ENCODE measurements around the gene COL16A1. TPM values are rescaled to one million over a fixed set of nuclear protein-coding genes. Genes with fewer than 3 reads are reported as not detected.
A peak's percentile ranks its signal among the peaks of the same experiment; 100 is the strongest.

The COL16A1 gene
- total and polyA plus RNA-seq, 4 donors, result 0.43 to 3.8 (median 2.3) TPM

DNA sequence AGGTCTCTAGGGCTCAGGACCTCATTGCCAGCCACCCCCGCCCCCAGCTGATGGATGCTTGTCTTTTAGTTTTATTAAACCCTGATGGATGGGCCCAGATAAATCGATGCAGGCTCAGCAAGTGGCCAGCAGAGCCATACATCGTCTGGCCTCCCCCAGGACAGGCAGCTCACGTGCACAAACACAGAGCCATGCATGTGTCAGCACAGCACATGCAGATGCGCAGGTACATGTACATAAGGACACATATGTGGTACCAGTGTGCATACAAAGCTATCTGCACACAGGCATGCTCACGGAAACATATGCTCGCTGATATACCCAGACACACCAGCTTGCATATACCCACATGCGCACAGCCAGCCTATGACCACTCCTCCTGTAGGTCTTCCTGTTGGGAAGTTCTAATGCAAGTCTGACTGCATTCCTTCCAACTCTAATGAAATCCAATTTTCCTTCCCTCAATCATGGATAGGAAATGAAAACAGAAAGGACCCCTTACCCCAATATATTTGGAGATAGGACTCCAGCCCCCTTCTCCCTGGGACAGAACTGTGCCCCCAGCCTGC lies 897 bp downstream of the COL16A1 start:
- H3K4me3 ChIP-seq (ENCODE audit: low read depth in 1 of 3, low read length in 3 of 3), result no peak overlapping the region

DNA sequence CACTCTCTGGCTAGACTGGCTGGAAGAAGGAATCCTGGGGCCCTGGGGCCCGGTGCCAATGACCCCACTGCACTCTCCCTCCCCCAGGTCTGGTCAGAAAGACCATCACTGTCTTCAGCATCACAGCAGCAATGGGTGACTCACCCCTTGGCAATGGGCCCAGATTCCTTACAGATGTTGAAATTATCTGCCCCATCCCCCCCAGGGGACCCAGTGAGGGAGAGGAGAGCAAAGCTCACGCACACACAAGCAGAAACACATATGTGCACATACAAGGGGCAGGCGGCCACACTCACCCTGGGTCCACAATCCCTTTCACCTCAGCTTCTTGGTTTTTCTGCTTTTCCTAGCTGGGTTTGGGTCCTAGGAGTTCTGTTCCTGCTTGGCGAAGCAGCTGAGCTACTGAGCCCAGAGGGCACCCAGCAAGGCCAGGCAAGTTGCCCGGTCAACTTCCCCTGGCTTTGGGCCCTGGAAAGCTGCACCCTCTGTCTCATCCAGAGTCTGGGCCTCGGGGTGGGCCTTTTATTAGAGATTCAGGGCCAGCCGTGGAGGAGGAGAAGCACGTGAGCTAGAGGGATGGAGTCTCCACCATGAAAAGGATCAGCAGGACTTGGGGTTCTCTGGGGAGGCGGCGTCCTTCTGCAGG lies 2.6 kb downstream of the COL16A1 start:
- Histone ChIP-seq H3K4me3 (ENCODE audit: low read depth in 1 of 3, low read length in 3 of 3) (no peak overlapping the region), H3K9me3 (ENCODE audit: control insufficient read depth in 4 of 4, low read length in 3 of 4) (no peaks in the 10 kb centered on the region), H3K9ac (ENCODE audit: low read depth in 1 of 2, low read length in 2 of 2) (no peak overlapping the region), H3K27ac (ENCODE audit: low read depth in 1 of 2, low read length in 2 of 2) (peak overlapping the region; percentile 5 to 6), H3K27me3 (ENCODE audit: control insufficient read depth in 4 of 4, insufficient read depth in 4 of 4, low read length in 3 of 4) (peaks cover 0 to 4% (median 2%) of the 10 kb centered on the region in 4 donors), H3K36me3 (ENCODE audit: control insufficient read depth in 4 of 4, insufficient read depth in 3 of 4, low read depth in 1 of 4, low read length in 3 of 4) (no peaks in the 10 kb centered on the region), H3K4me1 (ENCODE audit: control insufficient read depth in 4 of 4, insufficient read depth in 4 of 4, low read length in 3 of 4) (peaks cover 11 to 20% (median 14%) of the 10 kb centered on the region in 4 donors)
- DNase-seq (ENCODE audit: low spot score), result peak; percentile 70
- WGBS, result 52% methylated on average over 10 of the region's 10 CpGs
- peak; percentile 69 to 79 for TF ChIP-seq HNF4A (conservative IDR thresholded peaks at IDR 0.05)
- TF ChIP-seq CTCF (IDR thresholded peaks at IDR 0.05; ENCODE audit: low read depth, low read length, missing input control), result no peak
- no peak for TF ChIP-seq YY1 (IDR thresholded peaks at IDR 0.05)
- TF ChIP-seq FOXA1 (IDR thresholded peaks at IDR 0.05), result no peak
- TF ChIP-seq EGR1 (IDR thresholded peaks at IDR 0.05; ENCODE audit: low read depth in 2 of 2), result no peak
- TF ChIP-seq SP1 (IDR thresholded peaks at IDR 0.05), result peak; percentile 79
- TF ChIP-seq, protein P1, sequence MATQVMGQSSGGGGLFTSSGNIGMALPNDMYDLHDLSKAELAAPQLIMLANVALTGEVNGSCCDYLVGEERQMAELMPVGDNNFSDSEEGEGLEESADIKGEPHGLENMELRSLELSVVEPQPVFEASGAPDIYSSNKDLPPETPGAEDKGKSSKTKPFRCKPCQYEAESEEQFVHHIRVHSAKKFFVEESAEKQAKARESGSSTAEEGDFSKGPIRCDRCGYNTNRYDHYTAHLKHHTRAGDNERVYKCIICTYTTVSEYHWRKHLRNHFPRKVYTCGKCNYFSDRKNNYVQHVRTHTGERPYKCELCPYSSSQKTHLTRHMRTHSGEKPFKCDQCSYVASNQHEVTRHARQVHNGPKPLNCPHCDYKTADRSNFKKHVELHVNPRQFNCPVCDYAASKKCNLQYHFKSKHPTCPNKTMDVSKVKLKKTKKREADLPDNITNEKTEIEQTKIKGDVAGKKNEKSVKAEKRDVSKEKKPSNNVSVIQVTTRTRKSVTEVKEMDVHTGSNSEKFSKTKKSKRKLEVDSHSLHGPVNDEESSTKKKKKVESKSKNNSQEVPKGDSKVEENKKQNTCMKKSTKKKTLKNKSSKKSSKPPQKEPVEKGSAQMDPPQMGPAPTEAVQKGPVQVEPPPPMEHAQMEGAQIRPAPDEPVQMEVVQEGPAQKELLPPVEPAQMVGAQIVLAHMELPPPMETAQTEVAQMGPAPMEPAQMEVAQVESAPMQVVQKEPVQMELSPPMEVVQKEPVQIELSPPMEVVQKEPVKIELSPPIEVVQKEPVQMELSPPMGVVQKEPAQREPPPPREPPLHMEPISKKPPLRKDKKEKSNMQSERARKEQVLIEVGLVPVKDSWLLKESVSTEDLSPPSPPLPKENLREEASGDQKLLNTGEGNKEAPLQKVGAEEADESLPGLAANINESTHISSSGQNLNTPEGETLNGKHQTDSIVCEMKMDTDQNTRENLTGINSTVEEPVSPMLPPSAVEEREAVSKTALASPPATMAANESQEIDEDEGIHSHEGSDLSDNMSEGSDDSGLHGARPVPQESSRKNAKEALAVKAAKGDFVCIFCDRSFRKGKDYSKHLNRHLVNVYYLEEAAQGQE (IDR thresholded peaks at IDR 0.05), result no peak
- TF ChIP-seq HNF4G (IDR thresholded peaks at IDR 0.05), result no peak

More for the DNA sequence above, 897 bp downstream of the COL16A1 start:
- H3K9ac ChIP-seq (ENCODE audit: low read depth in 1 of 2, low read length in 2 of 2), result no peak overlapping the region
- H3K27ac ChIP-seq (ENCODE audit: low read depth in 1 of 2, low read length in 2 of 2), result no peak overlapping the region
- TF ChIP-seq HNF4A (conservative IDR thresholded peaks at IDR 0.05), result no peak
- TF ChIP-seq TAF1 (conservative IDR thresholded peaks at IDR 0.05), result no peak
- no peak for TF ChIP-seq FOXA2 (IDR thresholded peaks at IDR 0.05)
- TF ChIP-seq JUND (IDR thresholded peaks at IDR 0.05), result no peak
- TF ChIP-seq ZBTB33 (IDR thresholded peaks at IDR 0.05), result no peak
- no peak for TF ChIP-seq FOXA1 (IDR thresholded peaks at IDR 0.05)
- no peak for TF ChIP-seq ATF3 (IDR thresholded peaks at IDR 0.05)
- TF ChIP-seq NR2F2 (IDR thresholded peaks at IDR 0.05), result no peak
- TF ChIP-seq GABPA (IDR thresholded peaks at IDR 0.05 in 1 of 2, conservative IDR thresholded peaks at IDR 0.05 in 1 of 2), result no peak
- no peak for TF ChIP-seq SP1 (IDR thresholded peaks at IDR 0.05)
- TF ChIP-seq, protein P1 (IDR thresholded peaks at IDR 0.05), result no peak
- TF ChIP-seq MAX (IDR thresholded peaks at IDR 0.05), result no peak
- no peak for TF ChIP-seq RAD21 (IDR thresholded peaks at IDR 0.05)
- H3K9me3 ChIP-seq (ENCODE audit: control insufficient read depth in 4 of 4, low read length in 3 of 4), result no peaks in the 10 kb centered on the region
- H3K27me3 ChIP-seq (ENCODE audit: control insufficient read depth in 4 of 4, insufficient read depth in 4 of 4, low read length in 3 of 4), result peaks cover 0 to 6% (median 2%) of the 10 kb centered on the region in 4 donors
- no peak for DNase-seq (ENCODE audit: low spot score)
- H3K4me1 ChIP-seq (ENCODE audit: control insufficient read depth in 4 of 4, insufficient read depth in 4 of 4, low read length in 3 of 4), result peaks cover 11 to 20% (median 14%) of the 10 kb centered on the region in 4 donors
- no peaks in the 10 kb centered on the region for H3K36me3 ChIP-seq (ENCODE audit: control insufficient read depth in 4 of 4, insufficient read depth in 3 of 4, low read depth in 1 of 4, low read length in 3 of 4)
- 86% methylated on average over 8 of the region's 8 CpGs for WGBS

Data from liver (tissue), 9 donors.